SK-N-MC (cell line): ENCODE measurements around the gene DDX56.

ENCODE experiments used
- EZH2 ChIP-seq: fragments of 200-600 bp; sonication (generic); IDR thresholded peaks from one replicate; pipeline ENCODE4 v1.6.1; 2017; ENCODE audit warnings: antibody characterized with exemption
- FOXP2 ChIP-seq: optimal IDR thresholded peaks from 2 replicates; pipeline ENCODE3; 2011; ENCODE audit warnings: mild to moderate bottlenecking, moderate library complexity; ENCODE audit not compliant: insufficient read depth; ENCODE audit errors: extremely low read length, control extremely low read depth
- POLR2AphosphoS5 ChIP-seq: IDR thresholded peaks from 2 replicates; pipeline ENCODE4 v1.6.1; 2012; ENCODE audit warnings: mild to moderate bottlenecking, low read depth, low read length, borderline replicate concordance

- TF ChIP-seq POLR2AphosphoS5 (no peak), EZH2 (no peak), FOXP2 (no peak)
Measured at GRCh38 chr7:44537442-44537841, 36.3 kb downstream of the DDX56 start.
